Mesenchymal stem cell (in vitro differentiated cells and primary cell): Measurements from ENCODE around the gene DNMT3L.
A peak's percentile ranks its signal among the peaks of the same experiment; 100 is the strongest.

ENCODE experiments used
- DNase-seq: peaks from one replicate; pipeline ENCODE4 v3.0.0-alpha.2; 2013
- H2AFZ ChIP-seq: one replicate; pipeline ENCODE4 v1.6.1; 2013; ENCODE audit warnings: low read depth, mild to moderate bottlenecking, control low read depth, inconsistent platforms, low read length, moderate library complexity
- H2AK5ac ChIP-seq: 2 replicates; pipeline ENCODE4 v1.6.1; 2013; ENCODE audit warnings: low read length, moderate library complexity, mild to moderate bottlenecking, inconsistent platforms; ENCODE audit not compliant: severe bottlenecking
- H2BK120ac ChIP-seq: one replicate; pipeline ENCODE4 v1.6.1; 2013; ENCODE audit warnings: low read depth, mild to moderate bottlenecking, inconsistent platforms, low read length, moderate library complexity
- H2BK12ac ChIP-seq, 2 experiments: one replicate each; pipeline ENCODE4 v1.6.1; 2013; ENCODE audit warnings: inconsistent platforms in 2 of 2, low read length in 2 of 2, mild to moderate bottlenecking in 2 of 2, moderate library complexity in 2 of 2, control low read depth in 1 of 2
- H2BK15ac ChIP-seq: one replicate; pipeline ENCODE4 v1.6.1; 2013; ENCODE audit warnings: mild to moderate bottlenecking, low read depth, inconsistent platforms; ENCODE audit not compliant: poor library complexity, severe bottlenecking
- H2BK5ac ChIP-seq: 2 replicates; pipeline ENCODE4 v1.6.1; 2013; ENCODE audit warnings: low read depth, mild to moderate bottlenecking, low read length, control low read depth, inconsistent platforms; ENCODE audit not compliant: poor library complexity, severe bottlenecking
- H3K14ac ChIP-seq, 2 experiments: one replicate each; pipeline ENCODE4 v1.6.1; 2013; ENCODE audit warnings: inconsistent platforms in 2 of 2, low read length in 2 of 2, control low read depth in 1 of 2, mild to moderate bottlenecking in 1 of 2, moderate library complexity in 1 of 2
- H3K18ac ChIP-seq, 2 experiments: one replicate each; pipeline ENCODE4 v1.6.1; 2013; ENCODE audit warnings: inconsistent platforms in 2 of 2, low read length in 2 of 2, control low read depth in 1 of 2, low read depth in 1 of 2, mild to moderate bottlenecking in 1 of 2
- H3K23ac ChIP-seq, 2 experiments: one replicate each; pipeline ENCODE4 v1.6.1; 2013; ENCODE audit warnings: inconsistent platforms in 2 of 2, low read length in 2 of 2, mild to moderate bottlenecking in 2 of 2, moderate library complexity in 2 of 2, control low read depth in 1 of 2
- H3K27ac ChIP-seq: 2 replicates; pipeline ENCODE4 v1.5.1; 2013; ENCODE audit warnings: mild to moderate bottlenecking, moderate library complexity, low read length, control low read depth, inconsistent platforms; ENCODE audit not compliant: poor library complexity, severe bottlenecking
- H3K27me3 ChIP-seq, 2 experiments: 2 replicates each; pipeline versions ENCODE4 v1.6.1 to v1.7.0; 2013; ENCODE audit warnings: low read length in 2 of 2, mild to moderate bottlenecking in 2 of 2, moderate library complexity in 2 of 2, control low read depth in 1 of 2, inconsistent platforms in 1 of 2; ENCODE audit not compliant: control insufficient read depth in 1 of 2, insufficient read depth in 1 of 2
- H3K36me3 ChIP-seq, 2 experiments: 2 replicates each; pipeline versions ENCODE4 v1.6.1 to v1.7.0; 2013; ENCODE audit warnings: low read length in 2 of 2, control low read depth in 1 of 2, inconsistent platforms in 1 of 2, low read depth in 1 of 2, mild to moderate bottlenecking in 1 of 2; ENCODE audit not compliant: insufficient read depth in 2 of 2, control insufficient read depth in 1 of 2
- H3K4ac ChIP-seq, 2 experiments: one replicate each; pipeline ENCODE4 v1.6.1; 2013; ENCODE audit warnings: inconsistent platforms in 2 of 2, low read length in 2 of 2, mild to moderate bottlenecking in 2 of 2, moderate library complexity in 2 of 2, control low read depth in 1 of 2, low read depth in 1 of 2
- H3K4me1 ChIP-seq: 2 replicates; pipeline ENCODE4 v1.6.1; 2013; ENCODE audit warnings: low read depth, low read length, control low read depth; ENCODE audit not compliant: control insufficient read depth, insufficient read depth
- H3K4me2 ChIP-seq: 2 replicates; pipeline ENCODE4 v1.6.1; 2013; ENCODE audit warnings: low read length, mild to moderate bottlenecking, inconsistent platforms; ENCODE audit not compliant: poor library complexity, severe bottlenecking
- H3K4me3 ChIP-seq, 2 experiments: 2 replicates each; pipeline versions ENCODE4 v1.5.1 to v1.7.0; 2013; ENCODE audit warnings: low read length in 2 of 2, mild to moderate bottlenecking in 2 of 2, control low read depth in 1 of 2, low read depth in 1 of 2; ENCODE audit not compliant: insufficient read depth in 1 of 2
- H3K79me1 ChIP-seq: replicated peaks from 2 replicates; pipeline ENCODE4 v1.6.1; 2013; ENCODE audit warnings: mild to moderate bottlenecking, control low read depth, low read length, inconsistent platforms; ENCODE audit not compliant: poor library complexity, severe bottlenecking
- H3K9ac ChIP-seq: 2 replicates; pipeline ENCODE4 v1.7.0; 2013; ENCODE audit warnings: mild to moderate bottlenecking, low read length, moderate library complexity
- H3K9me3 ChIP-seq: 2 replicates; pipeline ENCODE4 v1.7.0; 2013; ENCODE audit warnings: mild to moderate bottlenecking, low read length; ENCODE audit not compliant: control insufficient read depth
- H4K8ac ChIP-seq: one replicate; pipeline ENCODE4 v1.6.1; 2013; ENCODE audit warnings: inconsistent platforms, mild to moderate bottlenecking, low read length, moderate library complexity
- H4K91ac ChIP-seq: one replicate; pipeline ENCODE4 v1.6.1; 2013; ENCODE audit warnings: mild to moderate bottlenecking, low read length, inconsistent platforms
- WGBS: methylation state at CpG from one replicate; pipeline ENCODE4 v1.1.7; 2013; ENCODE audit warnings: mixed read lengths; 5-methylcytosine and 5-hydroxymethylcytosine counted together

Gene DNMT3L

GRCh38 chr21:44281801-44282200 is 20.1 kb upstream of the DNMT3L start:
- Histone ChIP-seq H2AFZ (no peak overlapping the region), H2BK5ac (no peak overlapping the region), H3K4me3 (no peak overlapping the region), H3K4me1 (peaks cover 11% of the 10 kb centered on the region), H3K4me2 (no peak overlapping the region), H4K91ac (no peak overlapping the region), H3K27ac (no peak overlapping the region), H3K4ac (no peak overlapping the region), H3K23ac (no peak overlapping the region), H3K14ac (no peak overlapping the region), H3K9me3 (no peaks in the 10 kb centered on the region), H3K79me1 (no peaks in the 10 kb centered on the region), H3K36me3 (no peaks in the 10 kb centered on the region), H2BK120ac (no peak overlapping the region), H2AK5ac (no peak overlapping the region), H3K18ac (no peak overlapping the region), H3K9ac (no peak overlapping the region), H2BK15ac (no peak overlapping the region), H4K8ac (no peak overlapping the region), H2BK12ac (no peak overlapping the region), H3K27me3 (peaks cover 35 to 44% of the 10 kb centered on the region in 2 experiments)
- no peak for DNase-seq
- 96% methylated on average over 9 of the region's 9 CpGs for WGBS

GRCh38 chr21:44279354-44280260 is 17.9 kb upstream of the DNMT3L start:
- no peaks in the 10 kb centered on the region for H3K9me3 ChIP-seq
- H4K8ac ChIP-seq: no peak overlapping the region
- no peak overlapping the region for H4K91ac ChIP-seq
- no peak overlapping the region for H3K4me3 ChIP-seq
- H3K79me1 ChIP-seq: no peaks in the 10 kb centered on the region
- 88% methylated on average over 19 of the region's 19 CpGs for WGBS
- no peak overlapping the region for H2BK5ac ChIP-seq
- H2BK15ac ChIP-seq: no peak overlapping the region
- peaks cover 26 to 37% of the 10 kb centered on the region in 2 experiments for H3K27me3 ChIP-seq
- no peak overlapping the region for H3K23ac ChIP-seq
- no peak overlapping the region for H2BK120ac ChIP-seq
- H3K36me3 ChIP-seq: no peaks in the 10 kb centered on the region
- no peak overlapping the region for H2AFZ ChIP-seq
- no peak overlapping the region for H2AK5ac ChIP-seq
- no peak overlapping the region for H3K18ac ChIP-seq
- no peak for DNase-seq
- no peak overlapping the region for H3K4me2 ChIP-seq
- no peak overlapping the region for H3K9ac ChIP-seq
- no peak overlapping the region for H2BK12ac ChIP-seq
- H3K4me1 ChIP-seq: peaks cover 4% of the 10 kb centered on the region
- no peak overlapping the region for H3K27ac ChIP-seq
- no peak overlapping the region for H3K14ac ChIP-seq
- no peak overlapping the region for H3K4ac ChIP-seq

- Histone ChIP-seq H3K4me2 (no peak overlapping the region), H2BK120ac (no peak overlapping the region), H3K18ac (no peak overlapping the region), H4K8ac (peak overlapping the region; percentile 48), H3K79me1 (no peaks in the 10 kb centered on the region), H3K9ac (no peak overlapping the region), H3K4me1 (peaks cover 2% of the 10 kb centered on the region), H2BK5ac (no peak overlapping the region), H4K91ac (peak overlapping the region; percentile 7), H2AFZ (no peak overlapping the region), H3K36me3 (no peaks in the 10 kb centered on the region), H3K4me3 (no peak overlapping the region), H3K27me3 (peaks cover 15 to 38% of the 10 kb centered on the region in 2 experiments), H3K27ac (no peak overlapping the region), H3K23ac (no peak overlapping the region), H2AK5ac (no peak overlapping the region), H2BK15ac (no peak overlapping the region), H3K4ac (no peak overlapping the region), H3K14ac (no peak overlapping the region), H3K9me3 (no peaks in the 10 kb centered on the region), H2BK12ac (no peak overlapping the region)
- DNase-seq: no peak
- 63% methylated on average over 4 of the region's 5 CpGs for WGBS
These were observed 13.3 kb upstream of the DNMT3L start for GRCh38 chr21:44275041-44275440.

GRCh38 chr21:44273046-44273445 is 11.3 kb upstream of the DNMT3L start:
- Histone ChIP-seq H3K9ac (no peak overlapping the region), H2AK5ac (no peak overlapping the region), H2BK120ac (no peak overlapping the region), H3K9me3 (no peaks in the 10 kb centered on the region), H4K91ac (no peak overlapping the region), H3K23ac (no peak overlapping the region), H2BK12ac (no peak overlapping the region), H3K27me3 (peaks cover 10 to 38% of the 10 kb centered on the region in 2 experiments), H4K8ac (no peak overlapping the region), H3K27ac (no peak overlapping the region), H2BK5ac (no peak overlapping the region), H3K4me2 (no peak overlapping the region), H3K18ac (no peak overlapping the region), H3K36me3 (no peaks in the 10 kb centered on the region), H2BK15ac (no peak overlapping the region), H2AFZ (no peak overlapping the region), H3K79me1 (no peaks in the 10 kb centered on the region), H3K4me1 (no peaks in the 10 kb centered on the region), H3K4me3 (no peak overlapping the region), H3K4ac (no peak overlapping the region), H3K14ac (no peak overlapping the region)
- WGBS: 82% methylated on average over 7 of the region's 7 CpGs
- no peak for DNase-seq
